ENCODE data around the gene RHOA. TPM values are rescaled to one million over a fixed set of nuclear protein-coding genes. Genes with fewer than 3 reads are reported as not detected.
A peak's percentile ranks its signal among the peaks of the same experiment; 100 is the strongest.

Gene RHOA
- 300 and 325 TPM in 2 replicates for total RNA-seq (ENCODE audit: low replicate concordance)
- long read RNA-seq, transcript RHOA-203 (6 exons, 961 nt): minor isoform, 7 of 955 reads
- long read RNA-seq, transcript RHOA-202 (5 exons, 2,031 nt): major isoform, 875 of 955 reads
- long read RNA-seq, partial matches to known transcripts: 53 of 955 reads
- long read RNA-seq, other reads (novel, unspliced or antisense): 19 of 955 reads

DNA sequence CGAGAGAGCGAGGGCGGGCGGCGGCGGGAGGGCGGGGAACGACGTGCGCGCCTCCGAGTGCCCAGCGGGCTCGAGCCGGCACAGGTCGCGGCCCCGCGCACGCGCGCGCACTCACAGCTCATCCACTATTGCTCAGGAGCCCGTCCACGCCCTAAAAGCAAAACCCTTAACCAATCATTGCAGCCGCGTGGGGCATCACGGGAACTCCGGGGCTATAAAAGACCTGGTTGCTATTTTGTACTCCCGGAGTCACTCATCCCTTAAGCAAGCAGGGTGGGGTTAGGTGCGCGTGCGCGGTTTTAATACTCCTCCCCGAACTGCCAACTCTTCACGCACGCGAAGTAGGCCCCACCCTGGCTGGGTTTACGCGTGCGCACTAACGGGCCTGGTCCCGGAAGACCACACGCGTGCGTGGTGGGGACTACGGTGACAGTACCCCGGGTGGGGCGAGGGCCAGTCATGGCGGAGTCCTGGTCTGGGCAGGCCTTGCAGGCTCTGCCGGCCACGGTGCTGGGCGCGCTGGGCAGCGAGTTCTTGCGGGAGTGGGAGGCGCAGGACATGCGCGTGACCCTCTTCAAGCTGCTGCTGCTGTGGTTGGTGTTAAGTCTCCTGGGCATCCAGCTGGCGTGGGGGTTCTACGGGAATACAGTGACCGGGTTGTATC, at the start of gene RHOA, which contains the start of gene TCTA:
Gene RHOA, minus strand, starts transcription at position 9 of the 664 bp plus-strand sequence. CDS start 36,387 bp downstream, outside the sequence.
Gene TCTA, plus strand, starts transcription at position 456 of the 664 bp plus-strand sequence. Its CDS starts 4 bp downstream, at position 460.
- DNase-seq (ENCODE audit: extremely low spot score, unreplicated experiment): peak; percentile 98
- H3K4me1 Mint-ChIP-seq (ENCODE audit: unreplicated experiment): peaks cover 43% of the 10 kb centered on the region
- TF ChIP-seq, protein P1, sequence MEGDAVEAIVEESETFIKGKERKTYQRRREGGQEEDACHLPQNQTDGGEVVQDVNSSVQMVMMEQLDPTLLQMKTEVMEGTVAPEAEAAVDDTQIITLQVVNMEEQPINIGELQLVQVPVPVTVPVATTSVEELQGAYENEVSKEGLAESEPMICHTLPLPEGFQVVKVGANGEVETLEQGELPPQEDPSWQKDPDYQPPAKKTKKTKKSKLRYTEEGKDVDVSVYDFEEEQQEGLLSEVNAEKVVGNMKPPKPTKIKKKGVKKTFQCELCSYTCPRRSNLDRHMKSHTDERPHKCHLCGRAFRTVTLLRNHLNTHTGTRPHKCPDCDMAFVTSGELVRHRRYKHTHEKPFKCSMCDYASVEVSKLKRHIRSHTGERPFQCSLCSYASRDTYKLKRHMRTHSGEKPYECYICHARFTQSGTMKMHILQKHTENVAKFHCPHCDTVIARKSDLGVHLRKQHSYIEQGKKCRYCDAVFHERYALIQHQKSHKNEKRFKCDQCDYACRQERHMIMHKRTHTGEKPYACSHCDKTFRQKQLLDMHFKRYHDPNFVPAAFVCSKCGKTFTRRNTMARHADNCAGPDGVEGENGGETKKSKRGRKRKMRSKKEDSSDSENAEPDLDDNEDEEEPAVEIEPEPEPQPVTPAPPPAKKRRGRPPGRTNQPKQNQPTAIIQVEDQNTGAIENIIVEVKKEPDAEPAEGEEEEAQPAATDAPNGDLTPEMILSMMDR (conservative IDR thresholded peaks at IDR 0.05): no peak
- H3K9me3 Mint-ChIP-seq: no peaks in the 10 kb centered on the region
- peak within 1 kb of the TSS; percentile 98 for H3K4me3 Mint-ChIP-seq
- peak within 1 kb of the TSS; percentile 95 for H3K27ac Mint-ChIP-seq
- H3K36me3 Mint-ChIP-seq: peaks cover 12% of the 10 kb centered on the region
- no peaks in the 10 kb centered on the region for H3K27me3 Mint-ChIP-seq

GRCh38 chr3:49460956-49461355, 49.2 kb upstream of the RHOA start:
- H3K36me3 Mint-ChIP-seq: no peaks in the 10 kb centered on the region
- peak overlapping the region; percentile 93 for H3K27ac Mint-ChIP-seq

GRCh38 chr3:49460188-49460890, 48.6 kb upstream of the RHOA start:
- TF ChIP-seq, protein P1 (conservative IDR thresholded peaks at IDR 0.05): no peak
- no peak for DNase-seq (ENCODE audit: extremely low spot score, unreplicated experiment)
- Mint-ChIP-seq H3K36me3 (no peaks in the 10 kb centered on the region), H3K9me3 (no peaks in the 10 kb centered on the region), H3K27ac (peak overlapping the region; percentile 93), H3K4me3 (no peak overlapping the region), H3K4me1 (ENCODE audit: unreplicated experiment) (peaks cover 32% of the 10 kb centered on the region), H3K27me3 (no peaks in the 10 kb centered on the region)

More at GRCh38 chr3:49460956-49461355, 49.2 kb upstream of the RHOA start:
- H3K4me1 Mint-ChIP-seq (ENCODE audit: unreplicated experiment): peaks cover 28% of the 10 kb centered on the region
- H3K4me3 Mint-ChIP-seq: peak overlapping the region; percentile 68
- no peak for DNase-seq (ENCODE audit: extremely low spot score, unreplicated experiment)
- no peaks in the 10 kb centered on the region for H3K9me3 Mint-ChIP-seq
- TF ChIP-seq, protein P1 (conservative IDR thresholded peaks at IDR 0.05): no peak
- H3K27me3 Mint-ChIP-seq: no peaks in the 10 kb centered on the region

DNA sequence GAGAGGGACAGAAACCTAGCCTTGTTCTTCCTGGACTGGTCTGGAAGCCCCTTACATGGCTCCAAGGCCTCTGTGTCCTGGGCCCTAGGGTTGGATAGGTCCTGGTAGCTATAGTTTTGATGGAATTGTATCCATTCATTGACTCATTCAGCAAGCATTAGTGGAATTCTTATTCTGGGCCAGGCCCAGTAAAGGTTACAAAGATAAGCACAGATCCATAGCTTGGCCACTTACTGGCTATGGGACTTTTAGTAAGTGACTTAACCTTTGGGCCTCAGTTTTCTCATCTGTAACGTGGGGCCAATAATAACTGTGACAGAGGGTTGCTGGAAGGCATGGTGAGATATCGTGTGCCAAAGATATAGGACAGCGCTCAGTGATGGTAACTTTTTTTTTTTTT, 44.7 kb upstream of the RHOA start:
- H3K27ac Mint-ChIP-seq: no peak overlapping the region
- H3K36me3 Mint-ChIP-seq: no peaks in the 10 kb centered on the region
- no peaks in the 10 kb centered on the region for H3K9me3 Mint-ChIP-seq
- TF ChIP-seq, protein P1 (conservative IDR thresholded peaks at IDR 0.05): no peak
- DNase-seq (ENCODE audit: extremely low spot score, unreplicated experiment): no peak
- H3K27me3 Mint-ChIP-seq: no peaks in the 10 kb centered on the region
- H3K4me3 Mint-ChIP-seq: no peak overlapping the region
- H3K4me1 Mint-ChIP-seq (ENCODE audit: unreplicated experiment): peaks cover 22% of the 10 kb centered on the region

GRCh38 chr3:49454898-49455681, 43.3 kb upstream of the RHOA start:
- peaks cover 14% of the 10 kb centered on the region for H3K4me1 Mint-ChIP-seq (ENCODE audit: unreplicated experiment)
- TF ChIP-seq, protein P1 (conservative IDR thresholded peaks at IDR 0.05): no peak
- H3K27ac Mint-ChIP-seq: no peak overlapping the region
- H3K36me3 Mint-ChIP-seq: no peaks in the 10 kb centered on the region
- no peak overlapping the region for H3K4me3 Mint-ChIP-seq
- H3K9me3 Mint-ChIP-seq: no peaks in the 10 kb centered on the region
- no peaks in the 10 kb centered on the region for H3K27me3 Mint-ChIP-seq
- DNase-seq (ENCODE audit: extremely low spot score, unreplicated experiment): no peak
